ENCODE results near the gene GSTO1.

GRCh38 chr10:104218751-104219150 lies 35.9 kb upstream of the GSTO1 start:
- TF ChIP-seq CTCF (conservative IDR thresholded peaks at IDR 0.05; ENCODE audit: low read depth, low read length), result no peak
- TF ChIP-seq EZH2 (IDR thresholded peaks at IDR 0.05; ENCODE audit: borderline replicate concordance, low read depth, low read length, poor library complexity, severe bottlenecking), result no peak
